H9 (cell line): ENCODE data around the gene TMEM63A. TPM values are rescaled to one million over a fixed set of nuclear protein-coding genes. Genes with fewer than 3 reads are reported as not detected.

ENCODE experiments used
- DNase-seq: peaks from one replicate; pipeline ENCODE4 v3.0.0-alpha.2; 2017
- H2AFZ ChIP-seq: one replicate; pipeline ENCODE4 v1.6.1; 2013; ENCODE audit warnings: mild to moderate bottlenecking, low read length, control low read depth, moderate library complexity
- H2AK5ac ChIP-seq: 2 replicates; pipeline ENCODE4 v1.6.1; 2013; ENCODE audit warnings: low read length, control low read depth, mixed read lengths; ENCODE audit not compliant: insufficient read length
- H2BK120ac ChIP-seq: one replicate; pipeline ENCODE4 v1.6.1; 2013; ENCODE audit warnings: low read depth, mild to moderate bottlenecking, low read length, control low read depth, inconsistent platforms; ENCODE audit not compliant: poor library complexity, severe bottlenecking
- H2BK12ac ChIP-seq: 2 replicates; pipeline ENCODE4 v1.6.1; 2013; ENCODE audit warnings: low read length, control low read depth, mixed read lengths, low read depth; ENCODE audit not compliant: insufficient read length
- H2BK15ac ChIP-seq: 2 replicates; pipeline ENCODE4 v1.6.1; 2013; ENCODE audit warnings: low read depth, low read length, control low read depth
- H2BK20ac ChIP-seq: one replicate; pipeline ENCODE4 v1.6.1; 2013; ENCODE audit warnings: low read depth, mild to moderate bottlenecking, low read length, control low read depth, inconsistent platforms; ENCODE audit not compliant: poor library complexity, severe bottlenecking
- H2BK5ac ChIP-seq: 2 replicates; pipeline ENCODE4 v1.6.1; 2013; ENCODE audit warnings: low read length, control low read depth, mixed read lengths; ENCODE audit not compliant: insufficient read length
- H3K14ac ChIP-seq: 2 replicates; pipeline ENCODE4 v1.6.1; 2013; ENCODE audit warnings: low read length, control low read depth; ENCODE audit not compliant: insufficient read depth
- H3K18ac ChIP-seq: 2 replicates; pipeline ENCODE4 v1.6.1; 2013; ENCODE audit warnings: low read depth, mild to moderate bottlenecking, mixed read lengths, low read length, control low read depth; ENCODE audit not compliant: insufficient read length
- H3K23ac ChIP-seq: 2 replicates; pipeline ENCODE4 v1.6.1; 2013; ENCODE audit warnings: low read length, control low read depth, mixed read lengths, low read depth; ENCODE audit not compliant: insufficient read length
- H3K23me2 ChIP-seq: 2 replicates; pipeline ENCODE4 v1.6.1; 2013; ENCODE audit warnings: low read depth, mild to moderate bottlenecking, mixed read lengths, low read length, control low read depth; ENCODE audit not compliant: insufficient read length, poor library complexity, severe bottlenecking
- H3K27ac ChIP-seq: 2 replicates; pipeline ENCODE4 v1.5.1; 2013; ENCODE audit warnings: low read length, control low read depth, mixed read lengths, low read depth; ENCODE audit not compliant: insufficient read length
- H3K27me3 ChIP-seq: 2 replicates; pipeline ENCODE4 v1.6.1; 2013; ENCODE audit warnings: low read length, control low read depth, inconsistent platforms; ENCODE audit not compliant: insufficient read depth
- H3K4ac ChIP-seq: 2 replicates; pipeline ENCODE4 v1.6.1; 2013; ENCODE audit warnings: low read depth, mild to moderate bottlenecking, control low read depth, inconsistent platforms, low read length, moderate library complexity
- H3K4me1 ChIP-seq: 2 replicates; pipeline ENCODE4 v1.6.1; 2013; ENCODE audit warnings: low read length, control low read depth, inconsistent platforms; ENCODE audit not compliant: insufficient read depth
- H3K4me2 ChIP-seq: 2 replicates; pipeline ENCODE4 v1.6.1; 2013; ENCODE audit warnings: low read length, control low read depth, mixed read lengths; ENCODE audit not compliant: insufficient read length, insufficient read depth
- H3K56ac ChIP-seq: 2 replicates; pipeline ENCODE4 v1.6.1; 2013; ENCODE audit warnings: low read depth, mild to moderate bottlenecking, mixed read lengths, low read length, control low read depth; ENCODE audit not compliant: insufficient read length
- H3K79me1 ChIP-seq: 2 replicates; pipeline ENCODE4 v1.6.1; 2013; ENCODE audit warnings: low read depth, mild to moderate bottlenecking, moderate library complexity, low read length, control low read depth, inconsistent platforms; ENCODE audit not compliant: insufficient read depth, poor library complexity, severe bottlenecking
- H3K79me2 ChIP-seq: 2 replicates; pipeline ENCODE4 v1.6.1; 2013; ENCODE audit warnings: low read length, control low read depth, inconsistent platforms; ENCODE audit not compliant: insufficient read depth
- H3K9ac ChIP-seq: 2 replicates; pipeline ENCODE4 v1.6.1; 2013; ENCODE audit warnings: low read length, control low read depth, mixed read lengths; ENCODE audit not compliant: insufficient read length; ENCODE audit errors: extremely low read depth
- H3K9me3 ChIP-seq: one replicate; pipeline ENCODE4 v1.6.1; 2013; ENCODE audit warnings: low read depth, low read length, inconsistent platforms; ENCODE audit not compliant: control insufficient read depth
- H3T11ph ChIP-seq: one replicate; pipeline ENCODE4 v1.6.1; 2013; ENCODE audit warnings: mild to moderate bottlenecking, low read length, control low read depth, inconsistent platforms
- H4K20me1 ChIP-seq: one replicate; pipeline ENCODE4 v1.6.1; 2013; ENCODE audit not compliant: control insufficient read depth, insufficient read length, insufficient read depth
- H4K5ac ChIP-seq: 2 replicates; pipeline ENCODE4 v1.6.1; 2013; ENCODE audit warnings: low read depth, mild to moderate bottlenecking, mixed read lengths, low read length, control low read depth; ENCODE audit not compliant: insufficient read length
- H4K8ac ChIP-seq: replicated peaks from 2 replicates; pipeline ENCODE4 v1.6.1; 2013; ENCODE audit warnings: low read length, control low read depth, mixed read lengths, low read depth; ENCODE audit not compliant: insufficient read length
- H4K91ac ChIP-seq: 2 replicates; pipeline ENCODE4 v1.6.1; 2013; ENCODE audit warnings: low read depth, mild to moderate bottlenecking, moderate library complexity, mixed read lengths, low read length, control low read depth; ENCODE audit not compliant: insufficient read length
- H3K27ac Mint-ChIP-seq, 3 experiments: 2 replicates in 2 of 3; 3 replicates in 1 of 3; pipeline ENCODE4 v1.8.0; 2020 to 2021; ENCODE audit warnings: mixed read lengths in 3 of 3, mild to moderate bottlenecking in 1 of 3, moderate library complexity in 1 of 3
- H3K27me3 Mint-ChIP-seq: 2 replicates; pipeline ENCODE4 v1.8.0; 2021; ENCODE audit warnings: low read depth, mild to moderate bottlenecking, moderate library complexity, mixed read lengths
- H3K36me3 Mint-ChIP-seq, 3 experiments: 2 replicates in 2 of 3; 3 replicates in 1 of 3; pipeline ENCODE4 v1.8.0; 2020 to 2021; ENCODE audit warnings: low read depth in 3 of 3, mixed read lengths in 3 of 3; ENCODE audit not compliant: insufficient read depth in 1 of 3
- H3K4me1 Mint-ChIP-seq, 2 experiments: 2 replicates each; pipeline ENCODE4 v1.8.0; 2020; ENCODE audit warnings: mixed read lengths in 2 of 2
- H3K4me3 Mint-ChIP-seq, 2 experiments: 2 replicates in 1 of 2; 3 replicates in 1 of 2; pipeline ENCODE4 v1.8.0; 2020 to 2021; ENCODE audit warnings: mild to moderate bottlenecking in 2 of 2, mixed read lengths in 2 of 2, moderate library complexity in 1 of 2
- H3K9me3 Mint-ChIP-seq, 2 experiments: 2 replicates in 1 of 2; 3 replicates in 1 of 2; pipeline ENCODE4 v1.8.0; 2020; ENCODE audit warnings: mild to moderate bottlenecking in 2 of 2, mixed read lengths in 2 of 2, moderate library complexity in 1 of 2
- CTCF ChIP-seq: fragments of 200-600 bp; sonication (generic); conservative IDR thresholded peaks from 3 replicates; pipeline ENCODE4 v1.8.0; 2021; ENCODE audit warnings: antibody characterized with exemption, mild to moderate bottlenecking
- WGBS: extraction: QIAGEN DNeasy Blood & Tissue Kit; methylation state at CpG from one replicate; pipeline ENCODE4 v1.1.7; 2013; ENCODE audit warnings: missing lambda C conversion rate, low lambda C conversion rate, mixed read lengths; ENCODE audit not compliant: insufficient read length; ENCODE audit errors: extremely low coverage; 5-methylcytosine and 5-hydroxymethylcytosine counted together
- total RNA-seq: library from RNA; stranded (reverse); gene quantifications from 2 replicates; pipeline ENCODE4 v1.2.1, GENCODE V29; 2021

TMEM63A gene
- total RNA-seq, 1 experiment from 2014 or later: 75.7 TPM

- TF ChIP-seq CTCF: no peak
- H3K56ac ChIP-seq: no peak overlapping the region
- no peak overlapping the region for H4K91ac ChIP-seq
- no peak overlapping the region for H2AFZ ChIP-seq
- H3K14ac ChIP-seq: no peak overlapping the region
- H3K79me2 ChIP-seq: peaks cover 7% of the 10 kb centered on the region; the same call in 1 of the 2 replicates
- no peak overlapping the region for H2BK15ac ChIP-seq
- Mint-ChIP-seq H3K27ac (no peak overlapping the region), H3K4me1 (peaks cover 49% of the 10 kb centered on the region in 2 experiments), H3K27me3 (peaks cover 4% of the 10 kb centered on the region), H3K4me3 (no peak overlapping the region; a peak in 1 of 5 replicates), H3K36me3 (peaks cover 0 to 13% (median 0%) of the 10 kb centered on the region in 3 experiments; a peak in 4 of 7 replicates), H3K9me3 (no peaks in the 10 kb centered on the region)
- peaks cover 9% of the 10 kb centered on the region; the same call in 1 of the 2 replicates for H3K4me1 ChIP-seq
- no peaks in the 10 kb centered on the region for H3K79me1 ChIP-seq
- no peaks in the 10 kb centered on the region for H4K20me1 ChIP-seq
- no peak overlapping the region for H3K4ac ChIP-seq
- no peaks in the 10 kb centered on the region for H3K9me3 ChIP-seq
- no peak overlapping the region for H3K23ac ChIP-seq
- no peak for DNase-seq
- no peak overlapping the region for H4K5ac ChIP-seq
- H3K27me3 ChIP-seq: no peaks in the 10 kb centered on the region
- H2BK5ac ChIP-seq: no peak overlapping the region
- no peak overlapping the region for H3K18ac ChIP-seq
- no peak overlapping the region for H2BK120ac ChIP-seq
- H2AK5ac ChIP-seq: no peak overlapping the region
- H3K27ac ChIP-seq: no peak overlapping the region
- no peak overlapping the region for H3T11ph ChIP-seq
- no peak overlapping the region for H3K9ac ChIP-seq
- no peak overlapping the region for H3K4me2 ChIP-seq
- H2BK12ac ChIP-seq: no peak overlapping the region
- H2BK20ac ChIP-seq: no peak overlapping the region
- peaks cover 21% of the 10 kb centered on the region for H3K23me2 ChIP-seq
- H4K8ac ChIP-seq: no peak overlapping the region
- no CpG with 5 or more reads among the region's 6 CpGs for WGBS
Observed at GRCh38 chr1:225885336-225885735, 3.2 kb upstream of the TMEM63A start.
